Tibial nerve (tissue), 3 donors: Measurements from ENCODE around the gene MDFIC.

Source experiments
- CTCF ChIP-seq, 5 experiments: fragments of 200-600 bp in 3 of 5; fragments of 450-650 bp in 2 of 5; sonication (generic) in 3 of 5; IDR thresholded peaks; one replicate each; pipeline ENCODE4 v1.5.1; 2016 to 2019; ENCODE audit warnings: antibody characterized with exemption in 5 of 5, mild to moderate bottlenecking in 3 of 5, moderate library complexity in 2 of 5
- POLR2A ChIP-seq, 2 donors: fragments of 450-650 bp; IDR thresholded peaks; one replicate each; pipeline ENCODE4 v1.6.1; 2017; ENCODE audit warnings: antibody characterized with exemption in 2 of 2, mild to moderate bottlenecking in 2 of 2, moderate library complexity in 2 of 2

- TF ChIP-seq CTCF (IDR thresholded peaks at IDR 0.05) (no peak), POLR2A (IDR thresholded peaks at IDR 0.05) (no peak)
Measured at GRCh38 chr7:114959931-114960330, 38.0 kb downstream of the MDFIC start.
